Activated T-helper 1 cell treated with Interleukin-2 at 50 U/mL for 16 hours (primary cell): Measurements from ENCODE around the gene KCTD8.
"Not testable (repeated sequence)": the region's sequence is repeated elsewhere in the genome, so short reads cannot be mapped to it uniquely, and the experiment has no call there.

Source experiments
- DNase-seq: peaks from one replicate; pipeline ENCODE4 v3.0.0-alpha.2; 2020; ENCODE audit warnings: low read depth

KCTD8 gene

DNA sequence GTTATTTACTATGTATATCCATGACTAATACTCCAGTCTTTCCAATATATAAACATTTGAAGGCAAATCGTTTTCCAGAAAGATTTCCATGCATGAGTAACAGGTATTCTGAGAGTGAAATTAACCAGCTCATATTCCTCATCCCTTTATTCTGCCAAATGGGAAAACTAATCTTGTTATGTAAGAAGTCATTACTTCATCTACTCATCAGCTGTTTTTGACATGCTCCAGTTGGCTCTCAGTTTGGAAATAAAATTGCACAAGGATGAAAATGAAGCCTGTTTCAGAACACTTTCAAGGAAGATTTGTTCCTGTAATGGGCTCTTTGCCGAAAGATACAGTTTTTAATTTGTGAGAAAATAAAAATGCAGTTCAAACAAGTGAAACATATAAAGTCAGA, 121.9 kb downstream of the KCTD8 start:
- no peak for DNase-seq

DNA sequence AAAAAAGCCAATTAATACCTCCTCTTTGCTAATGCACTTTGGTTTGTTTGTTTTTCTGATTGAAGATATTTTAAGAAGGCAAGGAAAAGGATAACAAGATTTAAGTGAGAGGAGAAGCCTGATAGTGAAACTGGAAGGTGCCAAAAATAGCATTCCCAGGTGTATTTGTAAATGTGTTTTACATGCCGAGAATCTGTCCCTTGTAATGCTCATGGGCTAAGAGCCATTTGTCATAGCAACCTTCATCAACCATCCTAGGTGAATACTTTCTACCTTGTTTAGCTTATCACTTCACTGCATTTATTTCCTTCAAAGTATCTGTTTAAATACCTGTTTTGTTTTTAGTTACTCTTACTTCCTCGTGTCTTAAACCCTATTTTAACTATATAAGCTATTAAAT, 127.8 kb downstream of the KCTD8 start:
- DNase-seq: no peak

DNA sequence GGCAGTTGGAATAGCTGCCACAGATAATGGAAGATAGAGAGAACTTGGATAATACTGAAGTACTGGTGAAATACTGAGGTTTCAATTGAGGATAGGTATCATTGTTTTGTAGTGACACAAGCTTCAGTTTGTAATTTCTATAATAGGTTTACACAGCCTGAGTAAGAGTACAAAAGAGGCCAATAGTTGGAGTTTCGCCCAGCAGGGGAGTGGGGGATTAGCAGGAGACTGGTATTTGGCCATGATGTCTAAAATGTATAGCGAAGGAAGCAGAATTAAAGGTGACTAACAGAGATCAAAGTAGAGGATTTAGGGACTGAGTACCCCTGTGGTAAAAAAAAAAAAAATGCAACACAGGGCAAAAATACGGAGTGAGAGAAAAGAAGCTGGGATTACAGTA, 129.5 kb downstream of the KCTD8 start:
- no peak for DNase-seq

DNA sequence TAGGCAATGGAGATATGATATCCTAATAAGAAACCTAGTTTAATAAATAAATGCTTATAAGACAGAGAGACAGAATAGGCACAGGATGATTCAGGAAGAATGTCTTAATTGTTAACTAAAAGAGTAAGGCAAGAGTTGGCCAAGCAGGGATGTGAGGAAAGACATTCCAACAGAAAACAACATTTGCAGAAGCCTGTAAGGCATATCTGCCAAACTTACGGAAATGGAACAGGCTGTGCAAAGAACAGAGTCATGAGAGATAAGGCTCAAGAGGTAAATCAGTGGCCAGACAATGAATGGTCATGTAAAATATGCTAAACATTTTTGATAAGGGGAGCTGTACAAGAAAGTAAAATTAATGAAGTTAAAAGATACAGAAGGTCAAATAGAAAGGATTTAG, 134.9 kb downstream of the KCTD8 start:
- no peak for DNase-seq

DNA sequence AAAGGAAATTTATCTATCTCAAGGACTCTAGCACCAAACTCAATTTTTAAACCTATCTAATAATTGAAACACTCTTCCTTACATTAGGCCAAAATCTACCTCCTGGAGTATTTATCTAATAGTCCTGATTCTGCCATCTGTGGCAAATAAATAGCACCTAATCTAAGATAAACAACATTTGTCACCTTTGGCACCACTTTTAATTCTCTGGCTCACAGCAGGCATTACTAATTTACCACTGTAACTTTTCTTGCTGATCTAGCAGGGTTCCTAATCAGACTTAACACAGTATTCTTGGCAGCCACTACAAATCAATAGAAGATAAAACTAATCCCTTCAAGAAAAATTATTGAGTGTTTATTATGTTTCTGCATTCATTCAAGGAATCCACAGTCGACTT, 161.1 kb downstream of the KCTD8 start:
- DNase-seq: no peak

DNA sequence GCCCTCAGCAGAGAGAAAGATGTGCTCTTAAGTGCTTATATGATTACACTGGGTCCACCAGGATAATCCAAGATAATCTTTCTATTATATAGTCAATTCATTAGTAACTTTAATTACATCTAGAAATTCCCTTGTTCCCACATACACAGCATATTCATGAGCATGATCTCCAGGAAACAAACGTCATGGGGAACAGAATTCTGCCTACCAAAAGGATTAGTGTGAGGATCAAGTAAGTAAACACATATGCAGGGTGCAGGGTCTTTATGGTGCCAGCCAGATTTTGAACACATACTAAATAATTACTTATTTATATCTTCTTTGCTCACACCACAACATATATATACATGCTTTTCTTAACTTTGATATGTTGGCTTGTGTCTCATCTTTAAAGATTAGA, 169.1 kb downstream of the KCTD8 start:
- no peak for DNase-seq

DNA sequence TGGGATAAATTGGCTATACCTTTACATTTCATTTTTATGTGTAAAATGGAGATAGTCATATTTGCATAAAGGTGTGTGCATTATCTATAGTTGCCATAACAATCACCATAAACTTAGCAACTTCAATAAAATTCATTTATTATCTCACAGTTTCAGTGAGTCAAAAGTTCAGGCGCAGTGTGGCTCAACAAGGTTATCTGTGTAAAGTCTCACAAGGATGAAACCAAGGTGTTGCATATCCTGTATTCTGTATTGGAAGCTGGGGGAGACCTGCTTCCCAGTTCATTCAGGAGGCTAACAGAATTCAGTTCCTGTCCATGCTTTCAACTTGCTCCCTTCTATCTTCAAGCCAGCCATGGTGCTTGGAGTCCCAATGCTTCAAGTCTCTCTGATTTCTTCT, 169.5 kb downstream of the KCTD8 start:
- DNase-seq: no peak

DNA sequence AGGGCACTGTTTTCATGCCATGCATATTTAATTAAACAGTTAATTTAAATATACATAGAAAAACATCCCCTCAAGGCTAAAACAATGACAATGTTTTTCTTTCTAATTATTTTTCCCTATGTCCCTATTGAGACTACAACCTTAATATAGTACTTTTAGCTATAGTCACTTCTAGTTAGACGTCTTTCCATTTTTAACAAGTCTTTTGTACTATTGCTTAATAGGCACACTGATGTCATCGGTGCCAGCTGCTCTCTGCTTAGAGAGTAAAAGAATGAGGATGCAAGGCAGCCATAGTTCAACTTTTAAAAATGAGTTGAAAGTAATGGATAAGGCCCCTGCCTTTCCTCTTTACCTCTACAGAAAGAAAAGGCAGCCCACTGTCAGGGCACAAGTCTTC, 191.1 kb downstream of the KCTD8 start:
- no peak for DNase-seq

DNA sequence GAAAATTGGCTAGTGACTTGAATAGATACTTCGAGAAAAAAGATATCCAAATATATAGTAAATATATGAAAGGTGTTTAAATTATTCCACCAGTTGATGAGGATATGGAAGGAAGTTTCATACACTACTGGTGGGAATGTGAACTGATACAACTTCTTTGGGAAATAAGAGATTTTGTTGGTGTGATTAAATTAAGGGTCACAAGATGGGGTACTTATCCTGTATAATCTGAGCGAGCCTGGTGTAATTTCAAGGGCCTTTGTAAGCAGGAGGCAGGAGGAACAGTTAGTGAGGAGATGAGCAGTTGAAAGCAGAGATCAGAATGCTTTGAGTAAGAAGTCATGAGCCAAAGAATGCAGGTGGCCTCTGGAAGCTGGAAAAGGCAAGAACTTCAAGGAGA, 192.2 kb downstream of the KCTD8 start:
- no peak for DNase-seq

DNA sequence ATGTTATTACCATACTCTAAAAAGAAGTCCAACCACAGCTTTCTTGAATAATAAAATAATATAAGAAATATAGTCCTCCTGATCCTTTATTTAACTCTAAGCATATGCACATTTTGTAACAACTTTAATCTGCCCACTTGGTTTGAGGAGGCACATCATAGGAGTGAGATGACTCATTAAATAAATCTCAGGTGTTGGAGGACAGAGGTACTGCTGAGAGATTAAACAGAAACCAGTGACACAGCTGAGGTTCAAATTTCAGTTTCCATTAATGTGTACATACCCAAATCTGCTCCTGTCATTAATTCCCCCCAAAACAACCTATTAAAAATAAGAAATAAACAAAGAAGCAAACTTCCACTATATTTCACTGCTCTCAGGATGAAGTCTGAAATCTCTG, 211.0 kb downstream of the KCTD8 start:
- no peak for DNase-seq

DNA sequence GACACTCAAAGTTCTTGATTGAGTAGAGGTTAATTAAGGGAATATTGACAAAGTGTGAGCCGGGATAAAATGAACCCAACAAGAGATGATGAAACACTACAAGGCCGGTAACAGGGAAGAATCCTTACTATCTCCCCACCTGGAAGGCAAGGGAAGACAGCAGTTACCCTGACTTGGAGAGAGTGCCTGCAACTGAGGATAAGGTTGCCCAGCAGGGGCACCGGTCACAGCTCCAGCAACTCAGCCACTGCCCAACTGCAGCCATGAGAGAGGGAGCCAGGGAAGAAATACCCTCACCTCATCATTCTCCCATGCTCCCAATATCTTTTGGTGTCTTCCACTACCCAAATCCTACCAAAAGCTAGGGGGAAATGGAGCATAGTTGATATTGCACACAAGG, 212.7 kb downstream of the KCTD8 start:
- no peak for DNase-seq

DNA sequence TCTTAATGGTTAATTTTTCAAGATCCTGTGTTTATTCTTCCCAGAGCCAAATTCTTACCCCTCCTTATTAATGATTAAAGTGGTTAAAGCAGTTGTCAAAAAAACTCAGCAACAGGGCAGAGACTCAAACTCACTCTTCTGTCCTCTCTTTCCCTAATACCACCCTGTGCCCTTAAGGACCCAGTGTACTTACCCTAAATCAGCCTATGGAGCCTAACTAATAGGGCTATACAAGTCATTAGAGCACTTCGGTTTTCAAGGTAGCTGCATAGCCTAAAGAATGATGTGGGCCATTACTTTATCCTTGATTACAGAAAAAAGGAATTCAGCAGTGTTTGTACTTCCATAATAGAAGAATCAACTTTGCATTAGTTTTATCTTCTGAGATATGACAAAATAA, 216.3 kb downstream of the KCTD8 start:
- DNase-seq: no peak

DNA sequence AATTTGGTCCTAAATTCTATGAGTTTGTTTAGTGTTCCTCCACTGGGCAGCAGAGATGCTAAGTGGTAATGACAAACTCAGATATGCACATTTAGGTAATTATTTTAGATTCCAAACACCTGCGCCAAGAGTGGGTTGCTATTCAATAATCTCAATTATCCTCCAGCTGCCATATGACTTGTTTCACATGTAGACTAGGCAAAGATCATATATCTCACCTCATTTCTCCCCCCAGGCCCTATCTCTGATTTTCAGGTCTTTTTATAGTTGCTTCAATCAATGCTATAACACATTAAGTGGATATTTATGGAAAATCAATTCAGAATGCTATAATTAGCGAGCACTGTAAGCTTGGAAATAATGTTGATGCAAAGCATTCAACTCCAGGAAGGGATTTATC, 217.6 kb downstream of the KCTD8 start:
- DNase-seq: no peak

DNA sequence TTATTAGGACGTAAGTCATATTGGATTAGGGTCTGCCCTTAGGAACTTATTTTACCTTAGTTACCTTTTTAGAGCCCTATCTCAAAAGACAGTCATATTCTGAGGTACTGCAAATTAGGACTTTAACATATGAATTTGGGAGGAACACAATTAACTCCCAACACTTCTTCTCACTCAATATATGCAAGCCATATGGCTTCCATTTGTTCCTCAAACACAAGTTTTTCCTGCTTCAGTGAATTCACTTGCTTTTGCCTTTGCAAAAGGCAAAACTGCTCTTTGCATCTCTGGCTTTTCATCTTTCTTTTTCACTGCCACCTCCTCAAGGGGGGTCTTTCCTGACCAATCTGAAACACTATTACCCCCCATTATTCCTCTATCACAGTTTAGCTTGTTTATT, 220.3 kb downstream of the KCTD8 start:
- DNase-seq: no peak

DNA sequence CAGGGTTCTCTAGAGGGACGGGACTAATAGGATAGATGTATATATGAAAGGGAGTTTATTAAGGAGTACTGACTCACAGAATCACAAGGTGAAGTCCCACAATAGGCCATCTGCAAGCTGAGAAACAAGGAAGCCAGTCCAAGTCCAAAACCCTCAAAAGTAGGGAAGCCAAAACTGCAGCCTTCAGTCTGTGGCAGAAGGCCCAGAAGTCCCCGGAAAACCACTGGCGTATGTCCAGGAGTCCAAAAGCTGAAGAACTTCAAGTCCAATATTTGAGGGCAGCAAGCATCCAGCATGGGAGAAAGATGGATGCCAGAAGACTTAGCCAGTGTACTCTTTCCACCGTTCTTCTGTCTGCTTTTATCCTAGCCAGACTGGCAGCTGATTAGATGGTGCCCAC, 227.2 kb downstream of the KCTD8 start:
- no peak for DNase-seq

DNA sequence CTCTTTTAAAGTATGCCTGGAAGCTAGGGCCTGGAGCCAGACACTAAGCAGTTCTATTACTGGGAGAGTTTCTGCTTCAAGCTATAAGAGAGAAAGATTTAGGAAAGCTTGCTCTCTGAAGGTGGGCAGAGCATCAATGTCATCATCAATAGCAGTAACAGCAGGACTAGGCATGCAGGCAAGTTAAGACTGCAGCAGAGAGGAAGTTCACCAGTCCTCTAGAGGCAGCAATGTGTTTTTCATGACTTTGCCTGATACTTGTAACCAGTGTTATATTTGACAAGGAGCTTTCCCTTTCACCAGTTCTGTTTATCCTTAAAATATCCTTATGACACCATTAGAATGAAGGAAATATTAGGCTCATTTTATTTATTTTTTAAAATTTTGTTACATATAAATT, 237.9 kb downstream of the KCTD8 start:
- no peak for DNase-seq

DNA sequence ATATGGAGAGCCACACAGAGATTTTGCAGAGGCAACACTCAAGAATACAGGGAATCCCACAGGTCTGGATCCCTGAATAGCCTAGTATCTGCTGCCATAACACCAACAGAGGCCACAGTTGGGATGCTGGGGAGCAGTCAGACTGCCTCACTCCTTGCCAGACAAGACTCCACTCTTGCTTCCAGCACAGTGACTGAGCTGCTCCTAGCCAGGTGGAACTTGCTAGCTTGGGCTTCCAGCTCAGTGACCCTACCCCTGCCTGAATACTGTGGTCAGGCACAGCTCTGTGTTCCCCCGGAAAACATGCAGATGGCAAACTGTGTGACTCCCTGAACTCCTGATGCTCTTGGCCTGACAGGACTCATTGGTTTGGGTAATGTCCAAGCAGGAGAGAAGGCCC, 251.8 kb downstream of the KCTD8 start:
- no peak for DNase-seq

DNA sequence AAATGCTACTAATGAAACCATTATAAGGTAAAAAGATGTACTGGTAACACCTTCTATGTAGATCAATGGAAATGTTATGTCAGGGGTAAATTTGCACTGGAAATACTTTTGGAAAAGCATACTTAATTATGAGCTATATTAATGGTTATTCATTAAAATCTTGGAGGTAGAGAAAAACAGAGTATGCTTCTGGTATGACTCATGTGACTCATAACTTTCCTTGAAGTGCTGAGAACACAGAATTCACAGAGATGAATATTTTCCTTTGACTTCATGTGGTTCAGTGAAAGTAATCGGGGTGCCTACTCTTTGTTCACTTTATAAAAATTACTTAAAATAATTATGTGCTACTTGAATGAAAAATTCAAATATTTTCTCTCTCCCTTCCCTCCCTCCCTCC, 254.2 kb downstream of the KCTD8 start:
- DNase-seq: no peak

DNA sequence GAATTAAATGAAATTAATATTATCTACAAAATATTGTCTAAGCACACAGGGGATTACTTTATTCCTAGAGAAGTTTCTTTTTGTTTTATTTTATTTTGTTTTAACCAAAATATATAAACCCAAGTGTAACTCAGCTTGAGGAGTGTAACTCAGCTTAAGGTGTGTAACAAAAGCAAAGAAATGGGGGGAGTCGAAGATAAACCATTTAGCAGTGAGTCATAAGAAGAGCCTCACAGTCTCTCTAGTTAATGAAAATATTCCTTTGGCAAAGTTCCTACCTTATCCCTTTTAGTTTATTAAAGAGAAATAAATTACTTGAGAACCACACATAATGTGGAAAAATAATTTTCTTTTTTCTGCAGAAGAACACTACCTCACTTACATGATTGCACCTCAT, 261.8 kb downstream of the KCTD8 start:
- DNase-seq: no peak

DNA sequence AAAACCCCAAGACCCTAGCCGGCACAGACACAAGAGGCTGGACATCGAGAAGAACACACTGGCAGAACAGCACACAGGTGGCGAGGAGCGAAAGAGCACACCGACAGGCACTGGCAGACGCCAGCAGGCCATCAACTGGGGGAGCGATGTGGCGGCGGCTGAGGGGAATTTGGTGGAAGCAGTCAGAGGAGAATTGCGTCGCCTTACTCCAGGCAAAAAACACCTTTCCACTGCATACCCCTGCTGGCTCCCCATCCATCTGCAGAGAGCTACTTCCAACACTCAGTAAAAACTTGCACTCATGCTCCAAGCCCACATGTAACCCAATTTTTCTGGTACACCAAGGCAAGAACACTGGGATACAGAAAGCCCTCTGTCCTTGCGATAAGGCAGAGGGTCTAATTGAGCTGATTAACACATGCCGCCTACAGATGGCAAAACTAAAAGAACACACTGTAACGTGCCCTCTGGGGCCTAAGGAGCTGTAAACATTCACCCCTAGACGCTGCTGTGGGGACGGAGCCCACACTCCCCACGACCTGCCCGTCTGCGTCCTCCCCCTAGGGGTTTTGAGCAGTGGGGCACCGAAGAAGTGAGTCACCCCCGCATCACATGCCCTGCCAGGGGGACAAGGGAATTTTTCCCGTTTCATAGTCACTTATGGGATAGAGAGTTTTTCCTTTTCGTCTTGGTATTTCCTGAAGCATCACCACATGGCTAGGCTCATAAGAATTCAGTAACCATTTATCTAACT, 262.3 kb downstream of the KCTD8 start:
- no peak for DNase-seq

DNA sequence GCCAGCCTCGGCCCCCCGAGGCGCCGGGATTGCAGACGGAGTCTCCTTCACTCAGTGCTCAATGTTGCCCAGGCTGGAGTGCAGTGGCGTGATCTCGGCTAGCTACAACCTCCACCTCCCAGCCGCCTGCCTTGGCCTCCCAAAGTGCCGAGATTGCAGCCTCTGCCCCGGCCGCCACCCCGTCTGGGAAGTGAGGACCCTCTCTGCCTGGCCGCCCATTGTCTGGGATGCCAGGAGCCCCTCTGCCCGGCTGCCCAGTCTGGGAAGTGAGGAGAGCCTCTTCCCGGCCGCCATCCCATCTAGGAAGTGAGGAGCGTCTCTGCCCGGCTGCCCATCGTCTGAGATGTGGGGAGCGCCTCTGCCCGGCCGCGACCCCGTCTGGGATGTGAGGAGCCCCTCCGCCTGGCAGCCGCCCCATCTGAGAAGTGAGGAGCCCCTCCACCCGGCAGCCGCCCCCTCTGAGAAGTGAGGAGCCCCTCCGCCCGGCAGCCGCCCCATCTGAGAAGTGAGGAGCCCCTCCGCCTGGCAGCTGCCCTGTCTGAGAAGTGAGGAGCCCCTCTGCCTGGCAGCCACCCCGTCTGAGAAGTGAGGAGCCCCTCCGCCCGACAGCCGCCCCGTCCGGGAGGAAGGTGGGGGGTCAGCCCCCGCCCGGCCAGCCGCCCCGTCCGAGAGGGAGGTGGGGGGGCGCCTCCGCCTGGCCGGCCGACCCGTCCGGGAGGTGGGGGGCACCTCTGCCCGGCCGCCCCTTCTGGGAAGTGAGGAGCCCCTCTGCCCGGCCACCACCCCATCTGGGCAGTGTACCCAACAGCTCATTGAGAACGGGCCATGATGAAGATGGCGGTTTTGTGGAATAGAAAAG, 266.9 kb downstream of the KCTD8 start:
- not testable (repeated sequence) for DNase-seq

DNA sequence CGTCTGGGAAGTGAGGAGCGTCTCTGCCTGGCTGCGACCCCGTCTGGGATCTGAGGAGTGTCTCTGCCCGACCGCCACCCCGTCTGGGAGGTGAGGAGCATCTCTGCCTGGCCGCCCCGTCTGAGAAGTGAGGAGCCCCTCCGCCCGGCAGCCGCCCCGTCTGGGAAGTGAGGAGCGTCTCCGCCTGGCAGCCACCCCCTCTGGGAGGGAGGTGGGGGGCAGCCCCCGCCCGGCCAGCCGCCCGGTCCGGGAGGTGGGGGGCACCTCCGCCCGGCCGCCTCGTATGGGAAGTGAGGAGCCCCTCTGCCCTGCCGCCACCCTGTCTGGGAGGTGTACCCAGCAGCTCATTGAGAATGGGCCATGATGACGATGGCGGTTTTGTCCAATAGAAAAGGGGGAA, 280.8 kb downstream of the KCTD8 start:
- not testable (repeated sequence) for DNase-seq

DNA sequence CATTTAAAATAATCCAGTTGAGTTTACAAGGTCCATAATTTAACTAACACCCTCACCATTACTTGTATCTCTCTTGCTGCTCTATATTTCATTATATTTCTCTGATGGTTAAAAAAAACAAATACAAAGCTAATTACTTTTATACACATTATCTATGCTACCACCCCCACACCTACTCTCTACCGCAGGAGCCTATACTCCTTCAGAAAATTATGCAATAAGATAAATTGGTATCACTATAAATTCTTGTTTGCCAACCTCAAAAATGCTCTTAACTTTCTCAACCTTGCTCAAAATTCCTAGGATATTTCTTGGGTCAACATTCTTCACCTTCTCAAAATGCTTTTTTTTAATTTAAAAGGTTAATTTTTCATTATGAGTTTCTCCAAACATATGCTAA, 282.7 kb downstream of the KCTD8 start:
- DNase-seq: no peak
